Thoracic aorta (tissue), 2 donors: Measurements from ENCODE around the gene ASF1A. TPM values are rescaled to one million over a fixed set of nuclear protein-coding genes. Genes with fewer than 3 reads are reported as not detected.

Source experiments
- ATAC-seq: fragments of 150-250 bp; one replicate; pipeline ENCODE4 v1.8.0; 2017; ENCODE audit warnings: low read depth; ENCODE audit not compliant: insufficient number of reproducible peaks, low FRiP score
- DNase-seq: peaks from one replicate; pipeline ENCODE4 v3.0.0-alpha.2; 2020; ENCODE audit warnings: low spot score
- H3K27ac ChIP-seq, 2 donors: fragments of 200-600 bp; sonication (generic); 1 replicate in 1 of 2; 2 replicates in 1 of 2; pipeline ENCODE4 v1.5.1; 2016; ENCODE audit warnings: mild to moderate bottlenecking in 2 of 2, moderate library complexity in 2 of 2
- H3K27me3 ChIP-seq: fragments of 200-600 bp; sonication (generic); replicated peaks from 2 replicates; pipeline ENCODE4 v1.6.0; 2016; ENCODE audit warnings: mild to moderate bottlenecking; ENCODE audit not compliant: insufficient read depth
- H3K36me3 ChIP-seq: fragments of 200-600 bp; sonication (generic); one replicate; pipeline ENCODE4 v1.5.1; 2016
- H3K4me1 ChIP-seq, 2 donors: fragments of 200-600 bp; sonication (generic); 1 replicate in 1 of 2; 2 replicates in 1 of 2; pipeline versions ENCODE4 v1.5.1 to v1.6.0; 2016; ENCODE audit warnings: low read depth in 2 of 2, mild to moderate bottlenecking in 1 of 2; ENCODE audit not compliant: control insufficient read depth in 1 of 2
- H3K4me3 ChIP-seq: fragments of 200-600 bp; sonication (generic); 2 replicates; pipeline ENCODE4 v1.5.1; 2016; ENCODE audit warnings: mild to moderate bottlenecking
- H3K9me3 ChIP-seq: fragments of 200-600 bp; sonication (generic); 2 replicates; pipeline ENCODE4 v1.5.1; 2016
- total RNA-seq, 2 donors: library from RNA; depleted of rRNA; stranded (reverse); fragments of >200 nt; gene quantifications; one replicate each; pipeline versions ENCODE4 v1.1.0 to v1.2.3, GENCODE V29; 2016
- TF ChIP-seq, protein P1 (sequence below): fragments of 200-600 bp; sonication (generic); IDR thresholded peaks from one replicate; pipeline ENCODE4 v1.5.1; 2019; ENCODE audit warnings: antibody characterized with exemption

ASF1A gene
- total RNA-seq, 2 donors from 2014 or later = 7.7 to 11.1 TPM

- DNase-seq (no peak), ATAC-seq (no peak)
- TF ChIP-seq, protein P1, sequence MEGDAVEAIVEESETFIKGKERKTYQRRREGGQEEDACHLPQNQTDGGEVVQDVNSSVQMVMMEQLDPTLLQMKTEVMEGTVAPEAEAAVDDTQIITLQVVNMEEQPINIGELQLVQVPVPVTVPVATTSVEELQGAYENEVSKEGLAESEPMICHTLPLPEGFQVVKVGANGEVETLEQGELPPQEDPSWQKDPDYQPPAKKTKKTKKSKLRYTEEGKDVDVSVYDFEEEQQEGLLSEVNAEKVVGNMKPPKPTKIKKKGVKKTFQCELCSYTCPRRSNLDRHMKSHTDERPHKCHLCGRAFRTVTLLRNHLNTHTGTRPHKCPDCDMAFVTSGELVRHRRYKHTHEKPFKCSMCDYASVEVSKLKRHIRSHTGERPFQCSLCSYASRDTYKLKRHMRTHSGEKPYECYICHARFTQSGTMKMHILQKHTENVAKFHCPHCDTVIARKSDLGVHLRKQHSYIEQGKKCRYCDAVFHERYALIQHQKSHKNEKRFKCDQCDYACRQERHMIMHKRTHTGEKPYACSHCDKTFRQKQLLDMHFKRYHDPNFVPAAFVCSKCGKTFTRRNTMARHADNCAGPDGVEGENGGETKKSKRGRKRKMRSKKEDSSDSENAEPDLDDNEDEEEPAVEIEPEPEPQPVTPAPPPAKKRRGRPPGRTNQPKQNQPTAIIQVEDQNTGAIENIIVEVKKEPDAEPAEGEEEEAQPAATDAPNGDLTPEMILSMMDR = no peak
- Histone ChIP-seq H3K36me3 (peaks cover 32% of the 10 kb centered on the region), H3K9me3 (no peaks in the 10 kb centered on the region), H3K4me1 (no peaks in the 10 kb centered on the region), H3K27ac (no peak overlapping the region), H3K4me3 (no peak overlapping the region), H3K27me3 (no peaks in the 10 kb centered on the region)
Measured at GRCh38 chr6:118918329-118918725, 24.4 kb downstream of the ASF1A start.

GRCh38 chr6:118921084-118921483 lies 27.1 kb downstream of the ASF1A start:
- H3K36me3 ChIP-seq = peaks cover 23% of the 10 kb centered on the region
- no peak for DNase-seq

GRCh38 chr6:118923035-118923434 lies 29.1 kb downstream of the ASF1A start:
- Histone ChIP-seq H3K4me3 (no peak overlapping the region), H3K27ac (no peak overlapping the region), H3K4me1 (no peaks in the 10 kb centered on the region), H3K27me3 (no peaks in the 10 kb centered on the region), H3K9me3 (no peaks in the 10 kb centered on the region), H3K36me3 (peaks cover 23% of the 10 kb centered on the region)
- no peak for DNase-seq
- TF ChIP-seq, protein P1 = no peak
- ATAC-seq = no peak

More at GRCh38 chr6:118921084-118921483, 27.1 kb downstream of the ASF1A start:
- TF ChIP-seq, protein P1 = no peak
- H3K4me3 ChIP-seq = no peak overlapping the region
- H3K4me1 ChIP-seq = no peaks in the 10 kb centered on the region
- H3K27me3 ChIP-seq = no peaks in the 10 kb centered on the region
- H3K27ac ChIP-seq = no peak overlapping the region
- no peak for ATAC-seq
- H3K9me3 ChIP-seq = no peaks in the 10 kb centered on the region

- H3K27me3 ChIP-seq = no peaks in the 10 kb centered on the region
- H3K4me1 ChIP-seq = no peaks in the 10 kb centered on the region
- no peak overlapping the region for H3K27ac ChIP-seq
- ATAC-seq = no peak
- H3K9me3 ChIP-seq = no peaks in the 10 kb centered on the region
- TF ChIP-seq, protein P1 = no peak
- no peak overlapping the region for H3K4me3 ChIP-seq
- no peaks in the 10 kb centered on the region for H3K36me3 ChIP-seq
- no peak for DNase-seq
Measured at GRCh38 chr6:118930680-118931079, 36.7 kb downstream of the ASF1A start.

DNA sequence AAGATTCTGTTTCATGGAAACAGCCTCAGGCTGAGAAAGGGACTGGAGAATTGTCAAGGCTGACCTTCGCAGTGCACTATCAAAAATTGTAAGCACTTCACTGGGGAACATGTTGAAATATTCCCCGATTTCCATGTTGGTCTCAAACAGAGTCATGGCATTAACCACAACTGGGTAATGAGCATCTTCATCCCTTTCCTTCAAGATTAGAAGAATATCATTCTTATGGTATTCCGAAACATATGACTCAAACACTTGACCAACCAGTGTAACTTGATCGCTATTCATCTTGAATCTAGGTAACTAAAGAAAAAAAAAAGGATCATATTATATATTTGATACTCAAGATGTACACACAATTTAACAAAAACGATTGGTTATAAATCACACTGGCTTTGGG lies 37.5 kb downstream of the ASF1A start:
- Histone ChIP-seq H3K27me3 (no peaks in the 10 kb centered on the region), H3K9me3 (no peaks in the 10 kb centered on the region), H3K4me3 (no peak overlapping the region), H3K4me1 (peaks cover 0 to 4% of the 10 kb centered on the region in 2 donors), H3K27ac (no peak overlapping the region), H3K36me3 (no peaks in the 10 kb centered on the region)
- DNase-seq = no peak
- no peak for ATAC-seq
- TF ChIP-seq, protein P1 = no peak
